Muscle of arm (tissue), 12 donors: ENCODE results near the gene B4GALNT4. TPM values are rescaled to one million over a fixed set of nuclear protein-coding genes. Genes with fewer than 3 reads are reported as not detected.
A peak's percentile ranks its signal among the peaks of the same experiment; 100 is the strongest.
"Not testable (repeated sequence)": the region's sequence is repeated elsewhere in the genome, so short reads cannot be mapped to it uniquely, and the experiment has no call there.

ENCODE experiments used
- DNase-seq: peaks from one replicate; pipeline ENCODE4 v3.0.0-alpha.2; 2013
- polyA plus RNA-seq, 12 donors: library from polyadenylated mRNA; unstranded; fragments of 120-200 nt; gene quantifications; one replicate each; pipeline ENCODE4 v1.2.1, GENCODE V29; 2013; ENCODE audit not compliant: insufficient read length in 12 of 12

Gene B4GALNT4
- polyA plus RNA-seq, 12 donors: 8.1 to 55.6 (median 14.5) TPM; not detected in 1

DNA sequence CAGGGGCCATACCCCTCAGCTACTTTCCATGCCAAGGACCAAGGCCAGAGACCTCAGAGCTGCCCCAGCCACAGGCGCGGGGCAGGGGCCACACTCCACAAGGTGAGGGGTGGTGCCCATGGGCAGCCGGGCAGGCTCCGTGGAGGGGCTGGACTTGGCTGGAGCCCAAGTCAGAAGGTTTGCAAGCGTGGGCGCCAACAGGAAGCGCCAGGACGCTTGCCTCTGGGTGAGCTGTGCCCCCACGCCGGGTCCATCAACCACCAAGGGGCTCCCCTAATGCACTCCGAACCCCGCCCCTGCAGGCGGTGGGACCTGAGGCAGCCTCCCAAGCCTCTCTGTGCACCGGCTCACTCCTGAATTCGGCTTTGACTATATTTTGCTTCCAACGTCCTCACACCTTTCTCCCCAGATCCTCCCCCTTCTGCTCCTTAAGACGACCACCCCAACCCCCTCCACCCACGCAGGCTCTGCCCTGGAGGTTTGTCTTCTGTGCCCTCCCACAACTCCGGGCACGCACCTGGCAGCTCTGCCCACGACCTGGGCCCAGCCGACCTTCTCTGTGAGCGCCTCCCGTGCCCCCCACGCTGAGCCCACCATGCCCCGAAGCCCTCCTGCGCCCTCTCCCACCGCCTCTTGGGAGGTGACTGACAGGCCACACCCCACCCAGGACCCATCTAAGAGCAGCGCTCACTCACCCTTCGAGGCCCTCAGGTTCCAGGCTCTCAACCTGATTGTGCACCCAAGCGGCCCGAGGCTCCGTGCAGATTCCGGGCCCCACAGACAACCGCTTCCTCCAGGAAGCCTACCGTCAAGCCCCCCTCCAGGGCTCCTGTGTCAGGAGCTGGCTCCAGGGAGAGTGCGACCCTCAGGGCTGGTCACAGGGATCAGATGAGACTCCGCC lies 22.1 kb downstream of the B4GALNT4 start:
- no peak for DNase-seq

DNA sequence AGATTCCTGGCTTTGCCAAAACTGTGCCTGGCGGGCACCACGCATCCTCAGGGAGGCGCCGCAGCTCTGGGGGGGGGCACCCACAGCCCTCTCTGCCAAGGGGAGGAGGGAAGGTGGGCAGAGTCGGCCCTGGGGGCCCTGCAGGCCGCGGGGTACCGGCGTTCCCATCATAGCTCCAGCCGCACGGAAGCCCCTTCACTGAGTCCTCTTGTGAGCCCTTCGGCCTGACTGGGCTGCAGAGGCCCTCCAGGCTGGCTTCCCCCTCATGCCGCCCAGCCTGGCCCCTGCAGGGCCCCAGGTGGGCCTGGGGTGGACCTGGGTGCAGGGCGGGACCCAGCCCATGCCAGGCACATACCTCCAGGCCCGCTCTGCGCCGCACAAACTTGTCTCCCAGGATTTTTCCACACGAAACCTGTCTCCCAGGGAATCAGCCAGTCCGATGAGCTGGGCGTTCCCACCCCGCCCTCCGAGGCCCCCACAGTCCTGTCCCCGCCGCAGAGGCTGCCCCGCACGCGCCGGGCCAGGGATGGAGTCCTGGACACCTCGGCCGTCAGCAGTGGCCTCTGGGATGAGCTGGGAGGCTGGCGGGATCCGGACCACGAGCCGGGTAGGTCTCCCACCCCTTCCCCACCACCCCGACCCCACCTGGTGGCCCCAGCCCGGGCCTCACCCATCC lies 22.9 kb downstream of the B4GALNT4 start:
- no peak for DNase-seq

GRCh38 chr11:393219-394033 lies 24.1 kb downstream of the B4GALNT4 start:
- DNase-seq: no peak

GRCh38 chr11:394034-394857 lies 24.9 kb downstream of the B4GALNT4 start, which contains the start of gene PKP3:
Gene PKP3 (plus strand): TSS chr11:394209. CDS start chr11:394293, 84 bp downstream.
- DNase-seq: no peak

GRCh38 chr11:394858-395655 lies 25.8 kb downstream of the B4GALNT4 start:
- DNase-seq: no peak

DNA sequence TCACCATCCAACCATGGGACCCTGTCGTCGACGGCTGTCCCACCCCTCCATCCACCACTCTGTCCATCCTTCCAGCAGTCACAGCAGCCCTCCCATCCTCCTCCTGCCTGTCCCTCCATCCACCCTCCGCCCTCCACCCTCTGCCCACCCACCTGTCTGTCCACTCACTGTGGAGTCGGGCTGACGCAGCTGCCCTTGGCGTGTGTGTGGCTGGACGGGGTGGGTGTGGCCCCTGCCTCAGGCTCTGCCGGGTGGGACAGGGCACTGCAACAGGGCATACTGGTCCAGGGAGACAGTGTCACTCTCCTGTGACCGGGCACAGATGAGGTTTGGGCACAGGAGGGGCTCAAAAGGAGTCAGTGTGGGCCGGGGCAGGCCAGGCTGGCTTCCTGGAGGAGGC lies 26.6 kb downstream of the B4GALNT4 start:
- DNase-seq: no peak

GRCh38 chr11:396511-396947 lies 27.2 kb downstream of the B4GALNT4 start:
- no peak for DNase-seq

DNA sequence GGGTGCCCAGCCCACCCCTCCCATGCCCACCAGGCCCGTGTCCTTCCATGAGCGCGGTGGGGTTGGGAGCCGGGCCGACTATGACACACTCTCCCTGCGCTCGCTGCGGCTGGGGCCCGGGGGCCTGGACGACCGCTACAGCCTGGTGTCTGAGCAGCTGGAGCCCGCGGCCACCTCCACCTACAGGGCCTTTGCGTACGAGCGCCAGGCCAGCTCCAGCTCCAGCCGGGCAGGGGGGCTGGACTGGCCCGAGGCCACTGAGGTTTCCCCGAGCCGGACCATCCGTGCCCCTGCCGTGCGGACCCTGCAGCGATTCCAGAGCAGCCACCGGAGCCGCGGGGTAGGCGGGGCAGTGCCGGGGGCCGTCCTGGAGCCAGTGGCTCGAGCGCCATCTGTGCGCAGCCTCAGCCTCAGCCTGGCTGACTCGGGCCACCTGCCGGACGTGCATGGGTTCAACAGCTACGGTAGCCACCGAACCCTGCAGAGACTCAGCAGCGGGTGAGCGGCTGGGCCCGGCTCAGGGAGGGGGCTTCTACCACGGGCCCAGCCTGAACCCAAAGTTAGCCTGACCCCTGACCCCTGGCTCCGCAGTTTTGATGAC lies 27.7 kb downstream of the B4GALNT4 start:
- DNase-seq: peak; percentile 47

- no peak for DNase-seq
Observed at GRCh38 chr11:398826-399225, 29.5 kb downstream of the B4GALNT4 start.

GRCh38 chr11:399731-400211 lies 30.5 kb downstream of the B4GALNT4 start:
- no peak for DNase-seq

- DNase-seq: no peak
Observed at GRCh38 chr11:400241-400689, 31.0 kb downstream of the B4GALNT4 start.

- not testable (repeated sequence) for DNase-seq
Observed at GRCh38 chr11:401196-401595, 31.9 kb downstream of the B4GALNT4 start.

- no peak for DNase-seq
Observed at GRCh38 chr11:403021-403760, 33.9 kb downstream of the B4GALNT4 start.

DNA sequence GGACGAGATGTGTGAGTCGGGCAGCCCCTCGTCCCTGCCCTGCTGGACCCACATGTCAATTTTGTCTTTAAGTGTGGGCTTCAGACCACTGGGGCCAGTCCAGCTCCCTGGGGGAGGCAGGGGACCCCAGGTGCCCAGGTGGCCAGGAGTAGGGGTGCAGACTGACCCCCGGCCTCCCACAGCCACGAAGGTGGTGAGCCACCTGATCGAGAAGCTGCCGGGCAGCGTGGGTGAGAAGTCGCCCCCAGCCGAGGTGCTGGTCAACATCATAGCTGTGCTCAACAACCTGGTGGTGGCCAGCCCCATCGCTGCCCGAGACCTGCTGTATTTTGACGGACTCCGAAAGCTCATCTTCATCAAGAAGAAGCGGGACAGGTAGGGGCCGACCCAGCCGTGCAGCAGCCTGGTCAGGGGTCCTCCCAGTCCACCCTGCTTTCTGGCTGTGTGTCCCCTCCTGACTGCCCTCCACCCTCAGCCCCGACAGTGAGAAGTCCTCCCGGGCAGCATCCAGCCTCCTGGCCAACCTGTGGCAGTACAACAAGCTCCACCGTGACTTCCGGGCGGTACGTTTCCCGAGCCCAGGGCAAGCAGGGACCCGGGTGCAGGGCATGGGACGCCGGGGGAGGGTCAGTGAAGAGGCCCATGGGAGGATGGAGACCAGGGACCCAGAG lies 34.6 kb downstream of the B4GALNT4 start:
- no peak for DNase-seq

DNA sequence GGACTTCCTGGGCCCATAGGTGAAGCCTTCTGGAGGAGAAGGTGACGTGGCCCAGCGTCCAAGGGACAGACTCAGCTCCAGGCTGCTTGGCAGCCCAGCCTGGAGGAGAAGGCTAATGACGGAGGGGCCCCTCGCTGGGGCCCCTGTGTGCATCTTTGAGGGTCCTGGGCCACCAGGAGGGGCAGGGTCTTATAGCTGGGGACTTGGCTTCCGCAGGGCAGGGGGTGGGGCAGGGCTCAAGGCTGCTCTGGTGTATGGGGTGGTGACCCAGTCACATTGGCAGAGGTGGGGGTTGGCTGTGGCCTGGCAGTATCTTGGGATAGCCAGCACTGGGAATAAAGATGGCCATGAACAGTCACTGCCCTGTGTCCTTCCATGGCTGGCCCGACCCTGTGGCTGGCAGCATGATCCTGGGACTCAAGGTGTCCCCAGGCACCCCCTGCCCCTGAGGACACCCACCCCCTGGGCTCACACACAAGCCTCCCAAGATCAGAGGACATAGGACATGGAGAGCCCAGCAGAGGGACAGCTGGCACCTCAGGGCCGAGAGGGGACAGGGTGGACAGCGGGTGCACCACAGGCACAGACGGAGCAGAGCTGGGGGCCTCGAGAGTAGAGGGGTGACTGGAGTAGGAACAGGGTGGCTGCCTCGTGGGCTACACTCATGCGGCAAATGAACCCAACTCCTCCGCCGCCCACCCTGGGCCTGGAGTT lies 35.4 kb downstream of the B4GALNT4 start:
- DNase-seq: no peak

- DNase-seq: no peak
Observed at GRCh38 chr11:405323-405953, 36.1 kb downstream of the B4GALNT4 start.
